ENCODE data around the gene FOXF2.

Gene FOXF2

DNA sequence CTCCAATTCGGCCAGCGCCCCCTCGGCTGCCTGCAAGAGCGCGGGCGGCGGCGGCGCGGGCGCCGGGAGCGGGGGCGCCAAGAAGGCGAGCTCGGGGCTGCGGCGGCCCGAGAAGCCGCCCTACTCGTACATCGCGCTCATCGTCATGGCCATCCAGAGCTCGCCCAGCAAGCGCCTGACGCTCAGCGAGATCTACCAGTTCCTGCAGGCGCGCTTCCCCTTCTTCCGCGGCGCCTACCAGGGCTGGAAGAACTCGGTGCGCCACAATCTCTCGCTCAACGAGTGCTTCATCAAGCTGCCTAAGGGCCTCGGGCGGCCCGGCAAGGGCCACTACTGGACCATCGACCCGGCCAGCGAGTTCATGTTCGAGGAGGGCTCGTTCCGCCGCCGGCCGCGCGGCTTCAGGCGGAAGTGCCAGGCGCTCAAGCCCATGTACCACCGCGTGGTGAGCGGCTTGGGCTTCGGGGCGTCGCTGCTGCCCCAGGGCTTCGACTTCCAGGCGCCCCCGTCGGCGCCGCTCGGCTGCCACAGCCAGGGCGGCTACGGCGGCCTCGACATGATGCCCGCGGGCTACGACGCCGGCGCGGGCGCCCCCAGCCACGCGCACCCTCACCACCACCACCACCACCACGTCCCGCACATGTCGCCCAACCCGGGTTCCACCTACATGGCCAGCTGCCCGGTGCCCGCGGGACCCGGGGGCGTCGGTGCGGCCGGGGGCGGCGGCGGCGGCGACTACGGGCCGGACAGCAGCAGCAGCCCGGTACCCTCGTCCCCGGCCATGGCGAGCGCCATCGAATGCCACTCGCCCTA lies 963 bp downstream of the FOXF2 start:
- H3K4me3 ChIP-seq (ENCODE audit: low read depth, low read length): peak overlapping the region; percentile 4

GRCh38 chr6:1390946-1391799 lies 1.8 kb downstream of the FOXF2 start:
- no peak overlapping the region for H3K4me3 ChIP-seq (ENCODE audit: low read depth, low read length)

DNA sequence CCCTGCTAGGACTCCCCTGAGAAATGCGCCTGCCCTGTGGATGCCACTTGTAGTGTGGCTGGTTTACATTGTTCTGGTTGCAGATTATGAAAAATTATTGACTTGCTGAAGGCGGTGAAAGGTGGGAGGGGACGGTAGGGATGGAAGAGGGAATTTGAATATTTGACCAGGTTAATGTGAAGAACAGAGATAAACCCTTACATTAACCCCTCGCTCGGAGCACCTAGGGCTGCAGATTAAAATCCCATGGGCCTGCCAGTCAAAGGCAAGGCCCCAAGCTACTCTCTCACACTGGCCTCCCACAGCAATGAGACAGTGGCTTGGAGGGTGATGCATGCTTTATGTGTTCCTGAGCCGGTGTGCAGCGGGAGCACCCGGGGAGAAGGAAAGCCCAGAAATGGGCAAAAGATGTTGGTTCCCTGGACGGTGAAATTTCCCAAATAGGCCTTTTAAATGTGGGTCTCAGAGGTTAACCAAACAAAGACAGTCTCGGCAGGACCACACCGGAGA lies 2.5 kb downstream of the FOXF2 start:
- H3K4me3 ChIP-seq (ENCODE audit: low read depth, low read length): no peak overlapping the region

DNA sequence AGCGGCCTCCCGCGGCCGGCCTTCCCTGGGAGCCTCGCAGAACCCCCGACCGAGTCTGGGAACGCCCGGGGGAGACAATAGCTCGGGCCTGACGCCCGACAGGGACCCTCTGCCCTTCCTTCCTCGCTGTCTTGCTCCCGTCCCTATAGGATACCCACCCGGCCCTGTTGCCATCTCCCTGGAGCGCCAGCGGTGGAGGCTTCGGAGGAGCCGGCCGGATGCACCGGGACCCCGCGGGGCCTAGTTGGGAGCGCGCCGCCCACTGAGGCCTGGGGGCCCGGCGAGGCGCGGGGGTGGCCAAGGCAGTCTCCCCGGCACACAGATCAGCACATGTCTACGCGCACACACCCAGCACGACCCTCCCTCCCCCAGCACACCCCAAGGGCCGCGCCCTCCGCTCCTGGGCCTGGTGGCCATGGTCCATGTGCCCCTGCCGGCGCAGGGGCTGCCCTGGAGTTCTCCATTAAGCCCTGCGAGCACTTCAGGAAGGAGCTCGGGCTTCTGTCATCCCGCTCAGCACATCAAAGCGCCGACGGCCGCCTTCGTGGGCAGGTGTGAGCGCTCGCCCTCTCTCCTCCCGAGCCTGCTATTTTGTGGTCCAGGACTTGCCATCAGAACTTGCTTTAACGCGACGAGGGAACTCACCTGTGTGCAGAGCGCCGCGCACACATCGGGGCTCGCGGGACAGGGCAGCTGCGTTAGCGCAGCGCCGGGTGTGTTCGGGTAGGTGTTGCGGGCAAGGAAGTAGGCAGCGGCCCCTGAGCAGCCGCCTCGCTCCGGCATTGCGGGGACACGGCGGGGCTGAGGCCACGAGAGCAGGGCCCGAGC lies 3.7 kb downstream of the FOXF2 start:
- H3K4me3 ChIP-seq (ENCODE audit: low read depth, low read length): no peak overlapping the region

- H3K4me3 ChIP-seq (ENCODE audit: low read depth, low read length): no peak overlapping the region
Observed at GRCh38 chr6:1393641-1394283, 4.4 kb downstream of the FOXF2 start.

DNA sequence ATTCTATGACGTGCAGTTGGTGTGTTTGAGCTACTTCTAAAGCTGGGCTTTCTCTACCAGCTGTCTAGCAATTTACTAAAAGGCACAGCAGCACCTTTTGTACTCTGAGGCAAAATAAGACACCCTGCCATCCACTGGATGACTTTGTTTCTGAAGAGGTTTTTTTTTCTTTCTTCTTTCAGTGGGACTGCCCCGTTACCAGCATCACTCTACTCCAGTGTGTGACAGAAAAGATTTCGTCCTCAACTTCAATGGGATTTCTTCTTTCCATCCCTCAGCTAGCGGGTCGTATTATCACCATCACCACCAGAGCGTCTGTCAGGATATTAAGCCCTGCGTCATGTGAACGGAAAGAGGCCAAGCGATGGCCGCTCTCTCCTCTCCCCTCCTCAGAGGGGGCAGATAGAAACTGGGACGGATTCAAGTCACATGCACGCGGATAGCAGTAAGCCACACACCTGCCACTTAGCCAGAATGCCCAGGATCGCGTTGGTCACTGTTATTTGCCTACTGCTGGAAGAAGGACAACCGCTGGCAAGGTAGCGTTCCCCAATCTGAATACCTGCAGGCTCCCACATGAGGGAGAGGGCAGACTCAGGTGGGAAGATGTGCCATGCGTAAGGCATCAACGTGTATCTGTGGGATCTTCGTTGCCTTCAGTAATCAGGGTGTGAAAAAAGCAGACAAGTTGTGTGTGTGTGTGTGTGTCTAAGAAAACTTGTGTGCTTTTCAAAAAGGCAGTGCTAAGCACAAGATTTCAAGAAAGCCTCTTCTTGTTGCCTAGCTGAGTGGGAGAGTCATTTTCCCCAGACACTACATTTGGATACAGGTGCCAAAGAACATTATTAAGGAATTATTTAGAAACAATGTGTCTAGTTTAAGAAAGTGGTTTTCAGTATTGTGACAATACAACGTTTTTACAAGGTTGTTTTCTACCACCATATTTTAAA lies 5.4 kb downstream of the FOXF2 start:
- no peak overlapping the region for H3K4me3 ChIP-seq (ENCODE audit: low read depth, low read length)

DNA sequence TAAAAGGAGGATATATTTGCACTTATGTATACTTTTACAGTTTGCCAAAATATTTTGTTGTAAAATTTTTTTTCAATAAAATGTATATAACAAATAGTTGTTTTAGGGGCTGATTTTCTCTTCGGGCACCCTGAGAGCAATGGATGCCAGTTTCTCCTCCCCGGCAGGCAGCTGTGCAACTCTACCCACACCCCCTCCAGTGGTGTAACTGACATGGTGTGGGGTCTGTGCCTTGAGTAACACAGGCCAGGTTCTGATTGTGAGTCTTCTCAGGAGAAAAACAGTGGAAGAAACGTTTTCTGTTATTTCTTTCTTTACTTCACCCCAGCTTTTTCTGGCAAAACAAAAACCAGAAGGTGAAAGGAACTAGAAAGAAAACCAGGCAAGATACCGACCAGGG lies 6.1 kb downstream of the FOXF2 start:
- no peak overlapping the region for H3K4me3 ChIP-seq (ENCODE audit: low read depth, low read length)

DNA sequence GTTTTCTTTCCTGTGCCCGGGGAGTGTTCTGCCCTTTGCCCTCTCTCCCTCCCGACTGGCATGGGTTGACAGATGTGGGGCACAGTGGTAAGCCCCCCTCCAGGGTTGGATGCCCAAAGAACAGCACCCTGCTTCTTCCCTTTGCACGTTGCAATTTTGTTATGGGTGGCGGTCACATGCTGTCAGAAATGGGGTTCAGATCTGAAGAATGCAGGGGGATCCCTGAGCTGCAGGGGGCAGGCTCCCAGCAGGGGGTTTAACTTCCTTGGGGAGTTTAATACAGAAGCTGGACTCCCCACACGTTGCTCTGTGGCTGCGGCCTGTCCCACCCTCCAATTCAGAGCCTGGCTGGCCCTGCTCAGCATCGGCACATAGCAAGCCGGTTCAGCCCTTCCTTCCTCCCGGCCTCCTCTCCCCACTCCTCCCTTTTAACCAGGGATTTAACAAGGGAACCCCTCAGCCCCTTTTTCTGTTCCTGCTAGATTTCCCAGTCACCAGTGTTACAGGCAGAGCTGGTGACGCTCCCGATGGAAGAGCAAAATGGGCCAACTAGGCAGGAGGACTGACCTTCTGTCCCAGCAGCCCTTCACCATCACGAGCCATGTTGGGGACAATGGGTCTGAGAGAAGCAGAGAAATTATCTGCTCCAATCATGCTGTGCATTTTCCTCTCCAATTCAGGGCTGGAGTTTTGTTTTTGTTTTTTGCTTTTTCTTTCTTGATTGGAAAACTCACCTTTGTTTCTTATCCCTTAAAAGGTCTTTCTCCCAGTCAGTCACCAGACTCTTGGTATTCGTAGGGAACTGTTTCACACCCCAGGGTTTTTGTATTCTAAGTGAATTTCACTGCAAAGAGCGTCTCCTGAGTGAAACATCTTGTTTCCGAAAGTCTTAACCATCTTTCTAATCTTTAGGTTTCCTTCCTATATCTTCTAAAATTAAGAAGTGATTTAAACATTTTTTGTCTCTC lies 6.8 kb downstream of the FOXF2 start:
- no peak overlapping the region for H3K4me3 ChIP-seq (ENCODE audit: low read depth, low read length)

DNA sequence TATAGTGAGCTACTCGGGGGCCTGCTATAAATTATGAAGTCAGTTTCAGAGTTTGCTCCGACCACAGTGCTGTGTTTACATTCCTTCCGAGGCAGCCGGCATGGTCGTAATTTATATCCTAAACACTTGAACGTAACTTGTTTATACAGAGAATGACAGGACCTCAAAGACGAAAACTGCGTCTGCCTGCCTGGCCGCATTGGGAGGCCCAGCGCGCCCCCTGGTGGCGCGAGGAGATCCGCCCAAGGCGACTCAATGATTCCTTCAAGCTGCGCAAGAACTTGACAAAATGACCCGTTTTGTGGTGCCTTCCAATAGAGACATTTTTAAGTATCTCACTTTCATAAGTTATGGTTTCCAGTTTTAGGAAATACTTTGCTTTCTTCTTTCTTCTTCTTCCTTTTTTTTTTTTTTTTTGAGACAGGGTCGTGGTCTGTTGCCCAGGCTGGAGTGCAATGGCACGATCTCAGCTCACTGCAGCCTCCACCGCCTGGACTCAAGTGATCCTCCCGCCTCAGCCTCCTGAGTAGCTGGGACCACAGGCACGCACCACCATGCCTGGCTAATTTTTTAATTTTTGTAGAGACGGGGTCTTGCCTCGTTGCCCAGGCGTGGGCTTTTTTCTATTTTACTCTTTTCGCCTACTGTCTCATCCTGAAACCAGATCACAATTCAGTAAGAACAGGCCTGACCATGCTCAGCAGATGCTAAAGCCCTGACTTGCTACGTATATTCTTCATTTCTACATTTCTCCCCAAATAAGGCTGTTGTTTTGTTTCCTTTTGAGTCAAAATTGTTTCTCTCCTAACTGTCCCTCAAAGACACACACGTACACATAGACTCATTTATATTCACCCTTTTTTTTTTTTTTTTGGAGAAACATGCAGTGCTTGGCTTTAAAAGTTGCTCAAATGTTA lies 7.8 kb downstream of the FOXF2 start:
- H3K4me3 ChIP-seq (ENCODE audit: low read depth, low read length): no peak overlapping the region

- no peak overlapping the region for H3K4me3 ChIP-seq (ENCODE audit: low read depth, low read length)
Observed at GRCh38 chr6:1399085-1399780, 9.9 kb downstream of the FOXF2 start.

- H3K4me3 ChIP-seq (ENCODE audit: low read depth, low read length): no peak overlapping the region
Observed at GRCh38 chr6:1400126-1400850, 10.9 kb downstream of the FOXF2 start.

DNA sequence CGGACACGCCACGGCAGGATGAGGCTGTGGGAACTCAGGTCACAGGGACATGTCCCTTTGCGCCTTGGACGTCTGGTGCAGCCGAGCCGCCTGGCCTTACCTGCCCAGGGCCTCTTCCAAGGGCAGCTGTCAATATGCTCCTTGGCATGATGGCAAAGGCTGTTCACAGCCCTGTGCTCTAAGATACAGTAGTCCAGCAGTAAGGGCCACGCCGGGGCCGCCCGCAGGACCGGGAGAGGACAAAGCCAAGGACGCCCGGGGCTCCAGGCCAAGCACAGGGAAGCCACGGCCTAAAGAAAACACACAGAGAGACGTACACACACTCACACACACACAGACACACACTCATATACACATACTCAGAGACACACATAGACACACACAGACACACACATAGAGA lies 13.0 kb downstream of the FOXF2 start:
- H3K4me3 ChIP-seq (ENCODE audit: low read depth, low read length): no peak overlapping the region

- H3K4me3 ChIP-seq (ENCODE audit: low read depth, low read length): no peak overlapping the region
Observed at GRCh38 chr6:1402868-1403267, 13.5 kb downstream of the FOXF2 start.

- H3K4me3 ChIP-seq (ENCODE audit: low read depth, low read length): no peak overlapping the region
Observed at GRCh38 chr6:1403851-1404712, 14.7 kb downstream of the FOXF2 start.

DNA sequence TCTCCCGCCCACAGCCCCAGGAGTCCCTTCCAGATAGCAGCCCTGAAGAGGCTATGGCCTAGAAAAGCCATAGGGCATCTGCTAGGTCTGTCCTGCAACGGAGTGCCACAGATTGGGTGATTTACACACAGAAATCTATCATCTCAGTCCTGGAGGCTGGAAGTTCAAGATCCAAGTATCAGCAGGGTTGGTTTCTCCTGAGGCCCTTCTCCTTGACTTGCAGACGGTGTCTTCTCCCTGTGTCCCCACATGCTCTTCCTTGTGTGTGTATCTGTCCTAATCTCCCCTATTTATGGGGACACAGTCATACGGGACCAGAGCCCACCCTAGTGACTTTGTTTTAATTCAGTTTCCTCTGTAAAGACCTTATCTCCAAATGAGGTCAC lies 15.3 kb downstream of the FOXF2 start:
- H3K4me3 ChIP-seq (ENCODE audit: low read depth, low read length): no peak overlapping the region

Measured in iPS-11a (cell line).